ENCODE data around the gene PPP4R4. TPM values are rescaled to one million over a fixed set of nuclear protein-coding genes. Genes with fewer than 3 reads are reported as not detected.

The PPP4R4 gene
- total RNA-seq, 1 donor from 2014 or later: 5.9 TPM

DNA sequence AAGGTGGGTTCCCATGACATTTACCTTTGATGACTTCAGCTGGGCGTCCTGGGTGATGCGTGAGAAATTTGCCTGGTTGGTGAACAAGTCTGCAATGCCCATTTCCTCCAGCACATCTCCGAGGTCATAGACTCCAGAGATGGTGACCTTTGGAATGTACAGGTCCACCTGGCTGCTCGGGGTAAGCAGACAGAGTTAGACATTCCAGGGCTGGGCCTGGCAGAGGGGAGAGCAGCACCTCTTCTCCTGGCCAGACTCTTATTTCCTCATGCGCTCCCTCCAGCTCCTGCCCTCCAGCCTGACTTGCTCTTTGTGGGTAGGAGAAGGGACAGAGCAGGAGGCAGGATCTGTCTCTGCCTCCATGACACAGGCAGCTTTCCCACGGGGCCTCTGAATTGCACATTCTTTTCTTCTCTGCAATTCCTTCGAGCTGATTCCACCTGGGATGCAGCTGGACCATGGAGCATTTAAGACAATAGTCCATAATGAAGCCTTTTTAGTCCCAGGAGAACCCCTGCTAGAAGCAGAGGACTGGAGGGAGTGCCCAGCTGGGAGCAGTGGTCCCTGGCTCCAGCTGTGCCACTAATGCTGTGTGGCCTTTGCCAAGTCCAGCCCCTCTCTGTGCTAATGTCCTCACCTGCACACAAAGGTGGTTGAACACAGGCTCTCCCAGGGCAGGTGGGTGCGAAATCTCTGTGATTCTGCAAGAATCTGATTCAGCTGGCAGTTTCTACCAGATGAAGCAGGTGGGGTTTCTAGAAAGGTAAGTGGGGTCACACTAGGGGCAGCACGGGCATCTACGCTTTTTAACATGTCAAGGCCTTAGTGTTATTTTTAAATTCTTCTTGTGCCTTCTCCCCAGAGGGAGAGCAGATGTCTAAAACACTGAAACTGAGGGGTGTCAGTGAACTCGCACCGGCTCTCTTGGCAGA, 132.2 kb downstream of the PPP4R4 start:
- no peak for TF ChIP-seq CTCF (IDR thresholded peaks at IDR 0.05)
- no peak overlapping the region for H3K27ac ChIP-seq
- H3K9me3 ChIP-seq: peaks cover 9% of the 10 kb centered on the region
- no peaks in the 10 kb centered on the region for H3K4me1 ChIP-seq
- no peak overlapping the region for H3K4me3 ChIP-seq
- H3K27me3 ChIP-seq (ENCODE audit: low read depth): no peaks in the 10 kb centered on the region
- ATAC-seq: no peak
- no peaks in the 10 kb centered on the region for H3K36me3 ChIP-seq
- intact Hi-C loops (cut with DNase I): no loop called here
- DNase-seq: no peak

- ATAC-seq (no peak), DNase-seq (no peak)
- no peak overlapping the region for H3K27ac ChIP-seq
- intact Hi-C loops (cut with DNase I): no loop called here
- H3K36me3 ChIP-seq: no peaks in the 10 kb centered on the region
- peaks cover 9% of the 10 kb centered on the region for H3K9me3 ChIP-seq
- H3K27me3 ChIP-seq (ENCODE audit: low read depth): no peaks in the 10 kb centered on the region
- H3K4me1 ChIP-seq: no peaks in the 10 kb centered on the region
- H3K4me3 ChIP-seq: no peak overlapping the region
- TF ChIP-seq CTCF (IDR thresholded peaks at IDR 0.05): no peak
Measured at GRCh38 chr14:94307410-94307992, 133.4 kb downstream of the PPP4R4 start.

- no peak overlapping the region for H3K27ac ChIP-seq
- peaks cover 9% of the 10 kb centered on the region for H3K9me3 ChIP-seq
- no peak overlapping the region for H3K4me3 ChIP-seq
- ATAC-seq: no peak
- TF ChIP-seq CTCF (IDR thresholded peaks at IDR 0.05): no peak
- no peaks in the 10 kb centered on the region for H3K4me1 ChIP-seq
- intact Hi-C loops (cut with DNase I): no loop called here
- no peaks in the 10 kb centered on the region for H3K27me3 ChIP-seq (ENCODE audit: low read depth)
- no peak for DNase-seq
- no peaks in the 10 kb centered on the region for H3K36me3 ChIP-seq
Measured at GRCh38 chr14:94309721-94310120, 135.6 kb downstream of the PPP4R4 start.

DNA sequence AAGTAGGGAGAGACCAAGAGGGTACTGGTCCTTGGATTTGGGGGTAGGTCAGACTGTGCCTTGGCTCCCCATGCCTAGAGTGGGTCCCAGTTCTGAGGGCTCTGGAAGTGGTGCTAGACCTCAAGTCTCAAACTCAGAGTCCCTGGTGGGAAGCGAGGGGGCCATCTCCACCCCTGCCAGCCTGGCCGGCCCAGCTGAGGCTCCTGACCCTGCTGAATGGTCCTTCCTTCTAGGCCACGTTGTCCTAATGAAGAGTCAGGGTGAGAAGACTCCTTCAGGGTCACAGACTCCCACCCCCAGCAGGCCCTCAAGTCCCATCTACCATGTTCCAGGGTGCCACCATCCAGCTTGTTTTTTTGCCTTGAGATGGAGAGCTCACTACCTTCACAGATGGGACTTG, 136.1 kb downstream of the PPP4R4 start:
- no peak for TF ChIP-seq CTCF (IDR thresholded peaks at IDR 0.05)
- no peaks in the 10 kb centered on the region for H3K27me3 ChIP-seq (ENCODE audit: low read depth)
- H3K36me3 ChIP-seq: no peaks in the 10 kb centered on the region
- intact Hi-C loops (cut with DNase I): no loop called here
- no peak overlapping the region for H3K27ac ChIP-seq
- no peak for ATAC-seq
- no peak overlapping the region for H3K4me3 ChIP-seq
- H3K9me3 ChIP-seq: peaks cover 9% of the 10 kb centered on the region
- no peak for DNase-seq
- no peaks in the 10 kb centered on the region for H3K4me1 ChIP-seq

DNA sequence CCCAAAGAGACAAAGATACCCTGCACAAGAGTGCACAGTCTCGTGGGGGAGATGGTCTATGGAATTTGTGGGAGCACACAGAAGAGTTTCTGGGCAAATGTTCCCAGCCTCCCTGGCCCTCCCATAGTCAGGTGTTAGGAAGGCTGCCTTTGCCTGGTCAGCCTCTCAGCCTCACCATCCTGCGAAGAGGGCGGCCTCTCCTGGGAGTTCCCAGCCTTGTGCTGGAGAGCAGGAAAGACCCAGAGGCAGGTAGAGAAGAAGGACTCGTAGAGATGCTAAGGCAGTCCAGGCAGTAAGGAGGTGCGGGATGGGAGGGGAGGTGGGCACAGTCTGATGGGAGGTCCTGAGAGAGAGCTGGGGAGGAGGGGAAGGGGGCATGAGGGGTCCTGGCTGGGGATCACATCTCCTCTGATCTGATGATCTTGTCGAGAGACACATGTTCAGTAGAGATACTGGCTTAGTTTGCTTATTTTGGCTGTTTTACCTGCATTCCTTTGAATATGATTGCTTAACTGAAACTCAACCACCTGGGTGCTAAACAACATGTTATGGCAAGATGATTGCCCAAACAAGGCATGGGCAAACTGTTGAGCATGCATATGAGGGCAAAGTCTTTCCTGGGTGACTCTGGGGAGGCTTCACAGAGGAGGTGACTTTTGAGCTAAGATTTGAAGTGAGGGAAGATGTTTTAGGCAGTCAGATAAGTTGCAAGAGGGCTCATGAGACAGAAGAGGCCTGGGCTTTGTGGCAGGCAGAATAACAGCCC, 138.5 kb downstream of the PPP4R4 start:
- Histone ChIP-seq H3K27me3 (ENCODE audit: low read depth) (no peaks in the 10 kb centered on the region), H3K4me3 (no peak overlapping the region), H3K36me3 (no peaks in the 10 kb centered on the region), H3K27ac (no peak overlapping the region), H3K4me1 (no peaks in the 10 kb centered on the region), H3K9me3 (peaks cover 1% of the 10 kb centered on the region)
- DNase-seq (no peak), ATAC-seq (no peak)
- intact Hi-C loops (cut with DNase I): no loop called here
- TF ChIP-seq CTCF (IDR thresholded peaks at IDR 0.05): no peak

All from lower lobe of right lung (tissue), 2 donors.